Measurements from ENCODE around the gene ABLIM3. TPM values are rescaled to one million over a fixed set of nuclear protein-coding genes. Genes with fewer than 3 reads are reported as not detected.

The ABLIM3 gene
- total and polyA plus RNA-seq, 9 of the 15 experiments (the other 6 are each of a cell fraction or from before 2014, with no cell fraction given) = 0.03 to 0.38 (median 0.11) TPM

DNA sequence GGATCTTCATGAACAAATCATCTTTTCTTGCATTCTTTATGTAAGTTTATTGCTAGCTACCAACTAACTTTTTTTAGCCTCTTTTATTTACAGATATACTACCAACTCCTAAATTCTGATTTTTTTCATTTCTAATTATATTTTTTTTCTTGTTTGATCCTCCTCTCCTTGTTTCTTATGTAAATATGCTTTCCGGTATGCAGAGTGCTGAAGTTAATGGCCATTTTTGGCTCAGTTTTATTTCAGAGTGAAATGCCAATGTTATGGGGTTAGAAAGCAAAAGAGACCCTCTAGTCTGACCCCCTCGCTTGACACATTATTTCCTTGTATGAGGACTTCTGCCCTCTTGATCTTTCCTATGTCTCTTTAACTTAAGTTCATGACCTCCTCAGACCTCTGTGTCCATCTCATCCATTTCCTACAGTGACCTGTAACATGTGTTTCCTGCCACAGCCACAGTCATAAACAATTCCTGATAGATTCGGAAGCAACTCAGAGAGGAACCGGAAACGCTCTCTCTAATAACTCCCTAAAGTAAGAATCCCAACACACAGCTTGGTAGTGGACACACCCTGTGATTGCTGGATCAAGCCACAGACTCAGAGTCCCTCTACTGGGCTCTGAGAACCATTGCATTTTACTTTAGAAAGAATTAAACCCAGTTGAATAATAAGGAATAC, 87.5 kb downstream of the ABLIM3 start (continued):
- TF ChIP-seq ZBTB9 (CRISPR knock-in tag; IDR thresholded peaks at IDR 0.05) = no peak
- TF ChIP-seq ZNF384 (IDR thresholded peaks at IDR 0.05; ENCODE audit: low read depth, low read length) = no peak
- TF ChIP-seq CREB3 (tag; conservative IDR thresholded peaks at IDR 0.05; ENCODE audit: low read depth) = no peak
- TF ChIP-seq HNRNPLL (IDR thresholded peaks at IDR 0.05; ENCODE audit: low read depth, low read length, poor library complexity, severe bottlenecking) = no peak
- peak in 1 of 2 experiments; percentile 37; a peak in 2 of 4 replicates for TF ChIP-seq FOXA3 (CRISPR knock-in tag; conservative IDR thresholded peaks at IDR 0.05 in 1 of 2, IDR thresholded peaks at IDR 0.05 in 1 of 2)
- TF ChIP-seq DEAF1 (CRISPR knock-in tag; IDR thresholded peaks at IDR 0.05) = peak; percentile 90
- TF ChIP-seq, protein P1, sequence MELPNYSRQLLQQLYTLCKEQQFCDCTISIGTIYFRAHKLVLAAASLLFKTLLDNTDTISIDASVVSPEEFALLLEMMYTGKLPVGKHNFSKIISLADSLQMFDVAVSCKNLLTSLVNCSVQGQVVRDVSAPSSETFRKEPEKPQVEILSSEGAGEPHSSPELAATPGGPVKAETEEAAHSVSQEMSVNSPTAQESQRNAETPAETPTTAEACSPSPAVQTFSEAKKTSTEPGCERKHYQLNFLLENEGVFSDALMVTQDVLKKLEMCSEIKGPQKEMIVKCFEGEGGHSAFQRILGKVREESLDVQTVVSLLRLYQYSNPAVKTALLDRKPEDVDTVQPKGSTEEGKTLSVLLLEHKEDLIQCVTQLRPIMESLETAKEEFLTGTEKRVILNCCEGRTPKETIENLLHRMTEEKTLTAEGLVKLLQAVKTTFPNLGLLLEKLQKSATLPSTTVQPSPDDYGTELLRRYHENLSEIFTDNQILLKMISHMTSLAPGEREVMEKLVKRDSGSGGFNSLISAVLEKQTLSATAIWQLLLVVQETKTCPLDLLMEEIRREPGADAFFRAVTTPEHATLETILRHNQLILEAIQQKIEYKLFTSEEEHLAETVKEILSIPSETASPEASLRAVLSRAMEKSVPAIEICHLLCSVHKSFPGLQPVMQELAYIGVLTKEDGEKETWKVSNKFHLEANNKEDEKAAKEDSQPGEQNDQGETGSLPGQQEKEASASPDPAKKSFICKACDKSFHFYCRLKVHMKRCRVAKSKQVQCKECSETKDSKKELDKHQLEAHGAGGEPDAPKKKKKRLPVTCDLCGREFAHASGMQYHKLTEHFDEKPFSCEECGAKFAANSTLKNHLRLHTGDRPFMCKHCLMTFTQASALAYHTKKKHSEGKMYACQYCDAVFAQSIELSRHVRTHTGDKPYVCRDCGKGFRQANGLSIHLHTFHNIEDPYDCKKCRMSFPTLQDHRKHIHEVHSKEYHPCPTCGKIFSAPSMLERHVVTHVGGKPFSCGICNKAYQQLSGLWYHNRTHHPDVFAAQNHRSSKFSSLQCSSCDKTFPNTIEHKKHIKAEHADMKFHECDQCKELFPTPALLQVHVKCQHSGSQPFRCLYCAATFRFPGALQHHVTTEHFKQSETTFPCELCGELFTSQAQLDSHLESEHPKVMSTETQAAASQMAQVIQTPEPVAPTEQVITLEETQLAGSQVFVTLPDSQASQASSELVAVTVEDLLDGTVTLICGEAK (IDR thresholded peaks at IDR 0.05) = peak; percentile 78
- TF ChIP-seq, protein P1 (CRISPR knock-in tag; IDR thresholded peaks at IDR 0.05) = no peak
- no peak for TF ChIP-seq EP300 (IDR thresholded peaks at IDR 0.05; ENCODE audit: low read length)
- no peak for TF ChIP-seq MTA3 (IDR thresholded peaks at IDR 0.05; ENCODE audit: borderline replicate concordance)
- no peak for TF ChIP-seq KDM4B (IDR thresholded peaks at IDR 0.05; ENCODE audit: borderline replicate concordance in 2 of 2, low read depth in 1 of 2)
- no peak for TF ChIP-seq PTBP1 (IDR thresholded peaks at IDR 0.05; ENCODE audit: low read depth, low read length)

All from K562 (cell line).